Smooth muscle cell (in vitro differentiated cells): ENCODE data around the gene DMBX1. TPM values are rescaled to one million over a fixed set of nuclear protein-coding genes. Genes with fewer than 3 reads are reported as not detected.

Experiments
- DNase-seq: peaks from one replicate; lab custom pipeline; 2025; ENCODE audit not compliant: unreplicated experiment; lab: John Stamatoyannopoulos, UW
- H2AFZ ChIP-seq: fragments of 200-600 bp; sonication (generic); 2 replicates; pipeline ENCODE4 v1.6.0; 2016; ENCODE audit warnings: antibody characterized with exemption, low read depth, mild to moderate bottlenecking
- H3F3A ChIP-seq: fragments of 200-600 bp; sonication (generic); 2 replicates; pipeline ENCODE4 v1.6.0; 2017; ENCODE audit warnings: antibody characterized with exemption, low read depth
- H3K27ac ChIP-seq: fragments of 200-600 bp; sonication (generic); 2 replicates; pipeline ENCODE4 v1.5.1; 2016; ENCODE audit warnings: low read depth, mild to moderate bottlenecking
- H3K27me3 ChIP-seq: fragments of 200-600 bp; sonication (generic); 2 replicates; pipeline ENCODE4 v1.6.1; 2016; ENCODE audit warnings: low read depth, mild to moderate bottlenecking
- H3K36me3 ChIP-seq: fragments of 200-600 bp; sonication (generic); 2 replicates; pipeline ENCODE4 v1.5.1; 2016; ENCODE audit warnings: low read depth
- H3K4me1 ChIP-seq: fragments of 200-600 bp; sonication (generic); 2 replicates; pipeline ENCODE4 v1.5.1; 2016; ENCODE audit warnings: low read depth
- H3K4me2 ChIP-seq: fragments of 200-600 bp; sonication (generic); 2 replicates; pipeline ENCODE4 v1.6.0; 2016; ENCODE audit warnings: mild to moderate bottlenecking
- H3K4me3 ChIP-seq: fragments of 200-600 bp; sonication (generic); 2 replicates; pipeline ENCODE4 v1.5.1; 2016; ENCODE audit warnings: mild to moderate bottlenecking
- H3K79me2 ChIP-seq: fragments of 200-600 bp; sonication (generic); 2 replicates; pipeline ENCODE4 v1.6.0; 2016; ENCODE audit warnings: low read depth, mild to moderate bottlenecking
- H3K9ac ChIP-seq: fragments of 200-600 bp; sonication (generic); 2 replicates; pipeline ENCODE4 v1.6.0; 2016; ENCODE audit warnings: low read depth
- H3K9me3 ChIP-seq: fragments of 200-600 bp; sonication (generic); replicated peaks from 2 replicates; pipeline ENCODE4 v1.5.1; 2016; ENCODE audit warnings: low read depth
- H4K20me1 ChIP-seq: fragments of 200-600 bp; sonication (generic); 2 replicates; pipeline ENCODE4 v1.6.0; 2016; ENCODE audit warnings: low read depth
- CTCF ChIP-seq: fragments of 200-600 bp; sonication (generic); IDR thresholded peaks from 2 replicates; pipeline ENCODE4 v1.5.1; 2017; ENCODE audit warnings: borderline replicate concordance, mild to moderate bottlenecking, antibody characterized with exemption; ENCODE audit not compliant: insufficient read depth, poor library complexity, severe bottlenecking
- WGBS: methylation state at CpG from one replicate; pipeline ENCODE4 v1.1.7; 2016; ENCODE audit warnings: low lambda C conversion rate; 5-methylcytosine and 5-hydroxymethylcytosine counted together
- polyA plus RNA-seq: library from polyadenylated mRNA; unstranded; fragments of >200 nt; fragmentation: Nextera tagmentation; extraction: Ambion mirVana; gene quantifications from 2 replicates; pipeline ENCODE4 v1.2.1, GENCODE V29; 2016
- total RNA-seq: library from RNA; depleted of rRNA; stranded (reverse); fragments of >200 nt; gene quantifications from 2 replicates; pipeline ENCODE4 v1.2.3, GENCODE V29; 2014

The DMBX1 gene
- total and polyA plus RNA-seq, 2 experiments from 2014 or later, result not detected

- no peak overlapping the region for H2AFZ ChIP-seq
- peaks cover 100% of the 10 kb centered on the region for H3K27me3 ChIP-seq
- no peaks in the 10 kb centered on the region for H3F3A ChIP-seq
- no peak overlapping the region for H3K9ac ChIP-seq
- no peaks in the 10 kb centered on the region for H3K36me3 ChIP-seq
- no peaks in the 10 kb centered on the region for H3K79me2 ChIP-seq
- no peak overlapping the region for H3K4me2 ChIP-seq
- no peak overlapping the region for H3K27ac ChIP-seq
- DNase-seq, result no peak
- H3K4me3 ChIP-seq, result no peak overlapping the region
- no peaks in the 10 kb centered on the region for H4K20me1 ChIP-seq
- WGBS, result 75% methylated on average over 1 of the region's 1 CpG
- TF ChIP-seq CTCF, result no peak
- H3K9me3 ChIP-seq, result no peaks in the 10 kb centered on the region
- peaks cover 5% of the 10 kb centered on the region for H3K4me1 ChIP-seq
These were observed 39.5 kb upstream of the DMBX1 start for GRCh38 chr1:46450160-46450517.

DNA sequence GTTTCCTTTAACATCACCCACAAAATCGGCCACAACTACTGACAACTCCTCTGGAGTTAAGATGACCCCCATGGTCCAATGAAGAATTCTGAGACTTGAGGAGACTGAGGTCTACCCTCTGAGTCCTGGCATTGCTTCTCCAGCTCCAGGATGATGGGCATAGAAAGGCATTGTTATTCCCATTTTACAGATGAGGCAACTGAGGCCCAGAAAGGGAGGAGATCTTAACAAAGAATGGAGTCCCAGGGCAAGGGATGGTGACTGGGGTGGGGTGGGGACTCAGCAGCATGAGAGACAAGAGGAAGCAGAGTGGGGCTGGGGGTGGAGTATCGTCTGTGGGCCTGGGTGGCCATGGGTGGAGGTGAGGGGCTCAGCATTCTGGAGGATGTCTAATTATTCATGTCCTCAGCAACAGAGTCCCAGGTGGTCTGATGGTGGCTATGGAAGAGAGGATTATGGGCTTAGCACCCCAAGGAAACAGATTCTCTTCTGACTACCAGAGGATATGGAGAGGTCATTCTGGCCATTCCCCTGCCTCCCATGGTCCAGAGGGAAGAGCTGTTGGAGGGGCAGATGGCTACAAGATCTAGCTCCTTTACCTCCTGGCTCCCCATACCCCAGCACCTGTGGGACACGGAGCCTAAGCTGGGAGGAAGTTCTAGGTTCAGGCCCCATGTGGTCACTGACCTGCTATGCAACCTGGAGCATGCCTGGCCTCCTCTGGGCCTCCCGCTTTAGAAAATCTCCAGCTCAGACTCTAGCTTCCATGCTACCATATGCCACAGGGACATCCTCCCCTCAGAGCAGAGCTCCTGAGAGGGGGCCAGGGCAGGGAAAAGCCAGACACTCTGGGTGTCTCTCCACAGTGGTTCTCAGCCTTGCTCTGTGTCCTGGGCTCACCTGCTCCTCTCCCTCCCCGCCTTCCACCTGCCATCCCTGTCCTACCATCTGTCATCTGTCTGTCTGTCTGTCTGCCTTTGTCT lies 37.4 kb upstream of the DMBX1 start:
- Histone ChIP-seq H3K27me3 (peaks cover 100% of the 10 kb centered on the region), H3K9me3 (no peaks in the 10 kb centered on the region), H3K9ac (no peak overlapping the region), H4K20me1 (no peaks in the 10 kb centered on the region), H2AFZ (no peak overlapping the region), H3K4me1 (peaks cover 5% of the 10 kb centered on the region), H3K79me2 (no peaks in the 10 kb centered on the region), H3K36me3 (no peaks in the 10 kb centered on the region), H3K27ac (no peak overlapping the region), H3K4me3 (no peak overlapping the region), H3F3A (no peaks in the 10 kb centered on the region), H3K4me2 (no peak overlapping the region)
- 68% methylated on average over 5 of the region's 5 CpGs for WGBS
- DNase-seq, result no peak
- TF ChIP-seq CTCF, result no peak

DNA sequence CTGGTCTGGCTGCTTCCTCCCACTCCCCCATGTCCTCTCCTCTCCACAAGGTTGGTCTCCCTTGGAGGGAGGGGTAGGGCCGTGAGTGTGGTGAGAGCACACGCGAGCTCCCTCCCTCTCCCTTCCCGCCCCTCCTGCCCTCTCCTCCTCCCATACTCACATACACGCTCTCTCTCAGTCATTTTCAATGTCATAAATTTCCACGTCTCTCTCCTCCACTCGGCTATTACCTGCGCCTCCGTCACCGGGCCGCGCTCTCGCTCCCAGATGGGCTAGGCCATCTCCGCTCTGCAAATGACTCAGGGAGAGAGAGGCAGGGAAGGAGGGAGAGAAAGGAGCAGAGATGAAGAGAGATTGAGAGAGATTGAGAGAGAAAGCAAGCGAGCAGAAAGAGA lies 36.7 kb upstream of the DMBX1 start:
- Histone ChIP-seq H3K79me2 (no peaks in the 10 kb centered on the region), H3K4me2 (no peak overlapping the region), H3K9me3 (no peaks in the 10 kb centered on the region), H3K27ac (no peak overlapping the region), H3K4me1 (peaks cover 5% of the 10 kb centered on the region), H3K9ac (no peak overlapping the region), H3F3A (no peaks in the 10 kb centered on the region), H3K27me3 (peaks cover 96% of the 10 kb centered on the region), H3K4me3 (no peak overlapping the region), H2AFZ (no peak overlapping the region), H4K20me1 (no peaks in the 10 kb centered on the region), H3K36me3 (no peaks in the 10 kb centered on the region)
- 68% methylated on average over 9 of the region's 15 CpGs for WGBS
- TF ChIP-seq CTCF, result no peak
- no peak for DNase-seq
